Mammary epithelial cell (primary cell): ENCODE data around the gene KCTD15.

ENCODE experiments used
- CTCF ChIP-seq, 2 donors: IDR thresholded peaks in 1 of 2; conservative IDR thresholded peaks in 1 of 2; 2 replicates each; pipeline ENCODE4 v1.5.1; 2011 to 2012; ENCODE audit warnings: inconsistent platforms in 2 of 2, low read length in 2 of 2, mild to moderate bottlenecking in 2 of 2, control low read depth in 1 of 2, low read depth in 1 of 2; ENCODE audit not compliant: insufficient read depth in 1 of 2; ENCODE audit errors: extremely low read depth in 1 of 2
- EZH2 ChIP-seq: IDR thresholded peaks from 2 replicates; pipeline ENCODE4 v1.6.1; 2012; ENCODE audit warnings: low read length, inconsistent platforms, borderline replicate concordance

GRCh38 chr19:33804021-33804799 lies 7.5 kb downstream of the KCTD15 start:
- no peak for TF ChIP-seq CTCF (conservative IDR thresholded peaks at IDR 0.05 in 1 of 2, IDR thresholded peaks at IDR 0.05 in 1 of 2; ENCODE audit: extremely low read depth in 1 of 2, insufficient read depth in 1 of 2, low read depth in 1 of 2, low read length in 2 of 2)
- no peak for TF ChIP-seq EZH2
